IMR-90 (cell line): Measurements from ENCODE around the gene CACNA2D3. TPM values are rescaled to one million over a fixed set of nuclear protein-coding genes. Genes with fewer than 3 reads are reported as not detected.

Experiments
- ATAC-seq: fragments of 200-7000 bp; cut with Tn5 transposase; 2 replicates; pipeline ENCODE4 v1.9.1; 2020; ENCODE audit warnings: low read depth, mild to moderate bottlenecking, moderate library complexity
- BruUV-seq: library from RNA; stranded (reverse); fragments of 400-500 nt; replicated peaks from 2 replicates; lab custom pipeline; 2021; lab: Mats Ljungman, UMichigan
- CTCF ChIA-PET: fragments of 300-600 bp; formaldehyde crosslinking; extraction: SDS; loops from one replicate; lab custom pipeline; 2021; ENCODE audit warnings: antibody characterized with exemption; lab: Yijun Ruan, JAX
- POLR2A ChIA-PET: fragments of 300-600 bp; sonication (Branson Sonifier 250); formaldehyde crosslinking; loops from one replicate; lab custom pipeline; 2022; ENCODE audit warnings: antibody characterized with exemption; ENCODE audit not compliant: unreplicated experiment; lab: Charles Lee
- DNase-seq: peaks from one replicate; pipeline ENCODE4 v3.0.0; 2013
- H2AFZ ChIP-seq: replicated peaks from 2 replicates; pipeline ENCODE3; 2013; ENCODE audit warnings: low read length, mild to moderate bottlenecking; ENCODE audit not compliant: poor library complexity
- H2AK5ac ChIP-seq: 2 replicates; pipeline ENCODE4 v1.6.1; 2013; ENCODE audit warnings: low read depth, low read length, inconsistent platforms
- H2AK9ac ChIP-seq: replicated peaks from 2 replicates; pipeline ENCODE3; 2013; ENCODE audit warnings: mild to moderate bottlenecking, low read depth, low read length, moderate library complexity; ENCODE audit not compliant: poor library complexity
- H2BK120ac ChIP-seq: 2 replicates; pipeline ENCODE4 v1.6.1; 2013; ENCODE audit warnings: low read depth, low read length, inconsistent platforms
- H2BK15ac ChIP-seq: 3 replicates; pipeline ENCODE4 v1.6.1; 2013; ENCODE audit warnings: low read depth, low read length, inconsistent platforms
- H2BK20ac ChIP-seq: 2 replicates; pipeline ENCODE4 v1.6.1; 2013; ENCODE audit warnings: low read depth, mild to moderate bottlenecking, inconsistent platforms, low read length, moderate library complexity
- H2BK5ac ChIP-seq: 2 replicates; pipeline ENCODE4 v1.6.1; 2013; ENCODE audit warnings: mild to moderate bottlenecking, low read depth, low read length, inconsistent platforms; ENCODE audit not compliant: poor library complexity, severe bottlenecking
- H3K14ac ChIP-seq: replicated peaks from 2 replicates; pipeline ENCODE4 v1.6.1; 2013; ENCODE audit warnings: low read depth, low read length, inconsistent platforms
- H3K18ac ChIP-seq: 2 replicates; pipeline ENCODE4 v1.6.1; 2013; ENCODE audit warnings: low read depth, low read length, control low read depth
- H3K23ac ChIP-seq: 2 replicates; pipeline ENCODE4 v1.6.1; 2013; ENCODE audit warnings: low read depth, low read length, inconsistent platforms
- H3K27ac ChIP-seq: 2 replicates; pipeline ENCODE4 v1.5.1; 2013; ENCODE audit warnings: mild to moderate bottlenecking, control low read depth, low read length; ENCODE audit not compliant: insufficient read depth
- H3K27me3 ChIP-seq: 2 replicates; pipeline ENCODE4 v1.6.1; 2013; ENCODE audit warnings: low read length; ENCODE audit not compliant: control insufficient read depth, insufficient read depth
- H3K36me3 ChIP-seq: 2 replicates; pipeline ENCODE4 v1.6.1; 2013; ENCODE audit warnings: low read length, mixed read lengths; ENCODE audit not compliant: control insufficient read depth, insufficient read depth
- H3K4ac ChIP-seq: 2 replicates; pipeline ENCODE4 v1.6.1; 2013; ENCODE audit warnings: low read depth, low read length, inconsistent platforms
- H3K4me1 ChIP-seq: 2 replicates; pipeline ENCODE4 v1.6.1; 2013; ENCODE audit warnings: low read length, mixed read lengths; ENCODE audit not compliant: control insufficient read depth, insufficient read depth
- H3K4me2 ChIP-seq: 2 replicates; pipeline ENCODE4 v1.6.1; 2013; ENCODE audit warnings: low read depth, mild to moderate bottlenecking, control low read depth, low read length, moderate library complexity
- H3K4me3 ChIP-seq: 2 replicates; pipeline ENCODE4 v1.5.1; 2013; ENCODE audit warnings: low read depth, mild to moderate bottlenecking, control low read depth, low read length, moderate library complexity; ENCODE audit not compliant: insufficient read depth
- H3K56ac ChIP-seq: 2 replicates; pipeline ENCODE4 v1.6.1; 2013; ENCODE audit warnings: low read length, inconsistent platforms; ENCODE audit not compliant: insufficient read depth; ENCODE audit errors: extremely low read depth
- H3K79me1 ChIP-seq, 2 experiments: 2 replicates each; pipeline ENCODE4 v1.6.1; 2013; ENCODE audit warnings: low read length in 2 of 2, inconsistent platforms in 1 of 2, low read depth in 1 of 2
- H3K9ac ChIP-seq: 2 replicates; pipeline ENCODE4 v1.6.1; 2013; ENCODE audit warnings: low read depth, low read length, control low read depth
- H3K9me1 ChIP-seq: 2 replicates; pipeline ENCODE4 v1.6.1; 2013; ENCODE audit warnings: low read length, inconsistent platforms; ENCODE audit not compliant: insufficient read depth
- H3K9me3 ChIP-seq: 2 replicates; pipeline ENCODE4 v1.6.1; 2013; ENCODE audit warnings: low read length; ENCODE audit not compliant: control insufficient read depth, insufficient read depth
- H4K20me1 ChIP-seq: 2 replicates; pipeline ENCODE4 v1.6.1; 2013; ENCODE audit warnings: low read length, inconsistent platforms; ENCODE audit not compliant: insufficient read depth
- H4K5ac ChIP-seq: 2 replicates; pipeline ENCODE4 v1.6.1; 2013; ENCODE audit warnings: mild to moderate bottlenecking, low read depth, low read length, control low read depth
- H4K8ac ChIP-seq, 2 experiments: 2 replicates each; pipeline ENCODE4 v1.6.1; 2013; ENCODE audit warnings: low read depth in 2 of 2, low read length in 2 of 2, control low read depth in 1 of 2, inconsistent platforms in 1 of 2
- H4K91ac ChIP-seq: 2 replicates; pipeline ENCODE4 v1.6.1; 2013; ENCODE audit warnings: low read depth, low read length, inconsistent platforms; ENCODE audit not compliant: insufficient read depth
- BHLHE40 ChIP-seq: fragments of 150-350 bp; IDR thresholded peaks from 2 replicates; pipeline ENCODE4 v1.6.1; 2016; ENCODE audit warnings: mild to moderate bottlenecking, low read depth, low read length
- CTCF ChIP-seq: conservative IDR thresholded peaks from 2 replicates; pipeline ENCODE4 v1.5.1; 2012; ENCODE audit warnings: mild to moderate bottlenecking, low read depth, low read length, improper control_type of control experiment
- ELK1 ChIP-seq: fragments of 150-350 bp; IDR thresholded peaks from 2 replicates; pipeline ENCODE4 v1.6.1; 2016; ENCODE audit warnings: low read depth, mild to moderate bottlenecking, low read length, moderate library complexity, borderline replicate concordance
- MAFK ChIP-seq: IDR thresholded peaks from 2 replicates; pipeline ENCODE4 v1.6.1; 2012; ENCODE audit warnings: low read depth, low read length, improper control_type of control experiment
- MAZ ChIP-seq: IDR thresholded peaks from 2 replicates; pipeline ENCODE4 v1.6.1; 2012; ENCODE audit warnings: low read depth, mild to moderate bottlenecking, low read length, improper control_type of control experiment, moderate library complexity, borderline replicate concordance
- MXI1 ChIP-seq: IDR thresholded peaks from 2 replicates; pipeline ENCODE4 v1.6.1; 2012; ENCODE audit warnings: low read depth, mild to moderate bottlenecking, low read length, moderate library complexity, borderline replicate concordance
- POLR2A ChIP-seq: IDR thresholded peaks from 2 replicates; pipeline ENCODE4 v1.6.1; 2012; ENCODE audit warnings: mild to moderate bottlenecking, low read depth, low read length
- RAD21 ChIP-seq: IDR thresholded peaks from 2 replicates; pipeline ENCODE4 v1.6.1; 2012; ENCODE audit warnings: low read length, improper control_type of control experiment
- RCOR1 ChIP-seq: IDR thresholded peaks from 2 replicates; pipeline ENCODE4 v1.6.1; 2012; ENCODE audit warnings: mild to moderate bottlenecking, low read length, improper control_type of control experiment; ENCODE audit not compliant: insufficient replicate concordance
- SMC3 ChIP-seq: fragments of 150-350 bp; IDR thresholded peaks from 2 replicates; pipeline ENCODE4 v1.6.1; 2016; ENCODE audit warnings: low read depth, mild to moderate bottlenecking, antibody characterized with exemption, low read length, moderate library complexity
- WGBS, 2 experiments: methylation state at CpG; one replicate each; pipeline versions ENCODE4 v1.1.5 to v1.1.7; 2013; ENCODE audit warnings: missing lambda C conversion rate in 2 of 2; ENCODE audit not compliant: insufficient read length in 1 of 2; ENCODE audit errors: extremely low coverage in 2 of 2; 5-methylcytosine and 5-hydroxymethylcytosine counted together
- dilution Hi-C: fragments of 300-500 bp; cut with HindIII; formaldehyde crosslinking; loops from one replicate; pipeline ENCODE4 v1.14.3; 2018; ENCODE audit warnings: low sequenced_read_pairs; ENCODE audit not compliant: unreplicated experiment
- in situ Hi-C: fragments of 300-500 bp; cut with MboI; formaldehyde crosslinking; loops from 3 replicates; pipeline ENCODE4 v1.14.3; 2019; ENCODE audit warnings: low sequenced_read_pairs, inconsistent platforms, mixed read lengths
- intact Hi-C: fragments of 100-400 bp; cut with micrococcal nuclease; formaldehyde crosslinking; loops from 2 replicates; pipeline ENCODE4 v1.10.0; 2022
- polyA plus RNA-seq, 3 experiments: library from polyadenylated mRNA; depleted of rRNA; stranded (reverse); fragments of >200 nt; gene quantifications; 2 replicates each; pipeline ENCODE4 v1.2.3, GENCODE V29; 2012; ENCODE audit warnings: low replicate concordance in 1 of 3
- total RNA-seq: library from RNA; depleted of rRNA; stranded (reverse); fragments of >200 nt; gene quantifications from 2 replicates; pipeline ENCODE4 v1.2.3, GENCODE V29; 2012

Gene CACNA2D3
- total and polyA plus RNA-seq, 2 of the 4 experiments (the other 2 are of a cell fraction), result 0.36 to 0.41 TPM

- 80% methylated on average over 1 of the region's 6 CpGs; no CpG with 5 or more reads in 1 of the 2 experiments for WGBS, 2 experiments
- H4K20me1 ChIP-seq, result no peaks in the 10 kb centered on the region
- TF ChIP-seq SMC3 (no peak), MAFK (no peak), BHLHE40 (no peak), ELK1 (no peak), RCOR1 (no peak), MXI1 (no peak), RAD21 (no peak), POLR2A (no peak), MAZ (no peak), CTCF (no peak)
- no peaks in the 10 kb centered on the region for H3K79me1 ChIP-seq
- no peaks in the 10 kb centered on the region for H3K36me3 ChIP-seq
- POLR2A ChIA-PET, result no interaction called here
- H3K18ac ChIP-seq, result no peak overlapping the region
- CTCF ChIA-PET, result no interaction called here
- H3K4me2 ChIP-seq, result no peak overlapping the region
- H3K9me1 ChIP-seq, result no peaks in the 10 kb centered on the region
- H4K91ac ChIP-seq, result no peak overlapping the region
- no peak overlapping the region for H2BK5ac ChIP-seq
- H4K5ac ChIP-seq, result no peak overlapping the region
- no peak overlapping the region for H2BK15ac ChIP-seq
- H4K8ac ChIP-seq, result no peak overlapping the region
- H3K4ac ChIP-seq, result no peak overlapping the region
- no peak overlapping the region for H3K23ac ChIP-seq
- no TSS peak for BruUV-seq
- no peak overlapping the region for H3K14ac ChIP-seq
- no peak overlapping the region for H2AFZ ChIP-seq
- H3K27ac ChIP-seq, result no peak overlapping the region
- DNase-seq, result no peak
- H3K9me3 ChIP-seq, result peaks cover 4% of the 10 kb centered on the region; the same call in 1 of the 2 replicates
- dilution Hi-C loops (no loop called here), in situ Hi-C loops (no loop called here), intact Hi-C loops (no loop called here)
- no peak overlapping the region for H2AK9ac ChIP-seq
- H2BK120ac ChIP-seq, result no peak overlapping the region
- H3K9ac ChIP-seq, result no peak overlapping the region
- no peak overlapping the region for H3K4me3 ChIP-seq
- H2BK20ac ChIP-seq, result no peak overlapping the region
- no peaks in the 10 kb centered on the region for H3K4me1 ChIP-seq
- H3K56ac ChIP-seq, result no peak overlapping the region
- H2AK5ac ChIP-seq, result no peak overlapping the region
- H3K27me3 ChIP-seq, result no peaks in the 10 kb centered on the region
- ATAC-seq, result no peak
Observed at GRCh38 chr3:54564374-54564925, 442.1 kb downstream of the CACNA2D3 start.
